Stimulated activated naive B cell treated with anti-CD40 and anti-IgM and Interleukin-4, amounts not matched to agents 10 μg/mL and 1 μg/mL and 100 μg/mL, for 72 hours (primary cell): ENCODE data around the gene DTX3.

ENCODE experiments used
- ATAC-seq, 2 donors: fragments of 150-1000 bp; cut with Tn5 transposase; replicated peaks; 2 replicates each; pipeline ENCODE4 v1.10.0; 2021; ENCODE audit warnings: moderate library complexity in 1 of 2
- DNase-seq: peaks from one replicate; pipeline ENCODE4 v3.0.0; 2021
- H3K27ac Mint-ChIP-seq: one replicate; pipeline ENCODE4 v1.8.0; 2022; ENCODE audit warnings: mild to moderate bottlenecking, mixed read lengths
- H3K27me3 Mint-ChIP-seq, 2 donors: one replicate each; pipeline ENCODE4 v1.8.0; 2022; ENCODE audit warnings: mixed read lengths in 2 of 2
- H3K36me3 Mint-ChIP-seq, 2 donors: one replicate each; pipeline ENCODE4 v1.8.0; 2022; ENCODE audit warnings: mixed read lengths in 2 of 2, mild to moderate bottlenecking in 1 of 2
- H3K4me1 Mint-ChIP-seq, 2 donors: one replicate each; pipeline ENCODE4 v1.8.0; 2022; ENCODE audit warnings: mixed read lengths in 2 of 2, mild to moderate bottlenecking in 1 of 2
- H3K4me3 Mint-ChIP-seq, 2 donors: one replicate each; pipeline ENCODE4 v1.8.0; 2022; ENCODE audit warnings: mild to moderate bottlenecking in 2 of 2, mixed read lengths in 2 of 2, moderate library complexity in 1 of 2
- H3K9me3 Mint-ChIP-seq, 2 donors: one replicate each; pipeline ENCODE4 v1.8.0; 2022; ENCODE audit warnings: mixed read lengths in 2 of 2, mild to moderate bottlenecking in 1 of 2

The DTX3 gene

DNA sequence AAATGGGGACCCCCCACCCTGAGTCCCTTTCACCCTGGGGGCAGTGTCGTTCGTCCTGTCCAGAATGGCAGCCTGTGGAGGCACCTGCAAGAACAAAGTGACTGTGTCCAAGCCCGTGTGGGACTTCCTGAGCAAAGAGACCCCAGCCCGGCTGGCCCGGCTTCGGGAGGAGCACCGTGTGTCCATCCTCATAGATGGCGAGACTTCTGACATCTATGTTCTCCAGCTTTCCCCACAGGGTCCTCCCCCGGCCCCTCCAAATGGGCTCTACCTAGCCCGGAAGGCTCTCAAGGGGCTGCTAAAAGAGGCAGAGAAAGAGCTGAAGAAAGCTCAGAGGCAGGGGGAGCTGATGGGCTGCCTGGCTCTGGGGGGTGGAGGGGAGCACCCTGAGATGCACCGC lies 2.2 kb downstream of the DTX3 start:
- Mint-ChIP-seq H3K4me3 (no peak overlapping the region), H3K27ac (no peak overlapping the region), H3K4me1 (peaks cover 5 to 35% of the 10 kb centered on the region in 2 donors), H3K27me3 (peaks cover 57 to 63% of the 10 kb centered on the region in 2 donors), H3K36me3 (peaks cover 9 to 12% of the 10 kb centered on the region in 2 donors), H3K9me3 (no peaks in the 10 kb centered on the region)
- DNase-seq (no peak), ATAC-seq (no peak)

DNA sequence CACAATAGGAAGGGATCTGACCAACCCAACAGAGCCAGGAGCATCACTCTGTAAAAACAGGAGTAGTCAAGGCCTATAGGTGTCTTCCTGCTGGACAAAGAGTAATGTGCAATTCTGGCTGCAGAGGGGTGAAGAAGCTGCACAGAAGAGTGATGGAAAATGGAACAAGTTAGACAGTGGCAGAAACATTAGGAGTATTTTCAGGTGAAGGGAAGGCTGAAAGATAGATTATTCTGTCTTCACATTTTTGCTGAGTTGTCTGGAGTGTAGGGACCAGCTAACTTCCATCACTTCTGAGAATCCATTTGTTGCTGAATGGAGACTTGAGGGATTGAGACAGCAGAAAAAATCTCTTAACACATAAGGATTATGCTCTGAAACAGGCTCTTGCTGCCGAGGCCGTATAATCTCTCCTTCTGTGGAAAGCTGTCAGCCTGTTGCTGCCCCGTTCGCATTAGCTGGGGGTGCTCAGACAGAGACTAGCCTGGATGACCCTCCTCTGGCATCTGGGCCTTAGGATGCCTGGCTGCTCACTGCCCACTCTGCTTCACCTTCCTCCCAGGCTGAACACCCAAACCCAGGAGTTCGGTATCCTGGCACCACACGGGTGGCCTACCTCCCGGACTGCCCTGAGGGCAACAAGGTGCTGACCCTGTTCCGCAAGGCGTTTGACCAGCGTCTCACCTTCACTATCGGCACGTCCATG lies 3.5 kb downstream of the DTX3 start:
- no peak for ATAC-seq

DNA sequence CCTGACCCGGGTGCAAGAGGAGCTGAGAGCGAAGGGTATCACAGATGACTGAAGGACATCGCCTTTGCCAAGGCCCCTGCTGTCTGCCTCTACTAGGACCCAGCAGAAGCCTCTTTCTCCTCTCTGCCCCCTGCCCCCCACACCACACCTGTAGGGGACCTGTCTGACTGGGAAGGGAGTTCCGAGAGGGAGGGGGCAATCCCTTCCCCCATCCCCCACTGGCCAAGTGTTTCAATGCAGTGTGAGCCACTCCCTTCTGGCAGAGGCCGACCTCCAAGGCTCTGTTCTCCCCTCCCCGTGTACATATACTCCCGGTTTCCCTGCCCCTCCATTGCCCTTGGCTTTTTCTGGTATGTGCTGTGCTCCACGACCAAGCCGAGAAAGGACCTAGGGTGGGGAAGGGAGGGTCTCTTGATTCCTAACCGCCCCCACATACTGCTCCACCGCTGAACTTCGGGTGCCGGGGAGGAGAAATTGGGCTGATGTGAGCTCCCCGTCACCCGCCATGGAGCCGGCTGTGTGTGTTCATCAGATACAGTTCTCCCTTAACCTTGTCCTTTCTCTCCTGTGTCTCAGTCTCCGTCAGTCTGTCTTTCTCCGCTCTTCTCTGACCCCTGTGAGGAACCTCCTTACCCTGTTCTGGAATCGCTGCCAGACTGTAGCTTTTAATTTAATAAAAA lies 4.6 kb downstream of the DTX3 start:
- H3K36me3 Mint-ChIP-seq = no peaks in the 10 kb centered on the region
- ATAC-seq = no peak
- no peaks in the 10 kb centered on the region for H3K9me3 Mint-ChIP-seq
- DNase-seq = no peak
- no peak overlapping the region for H3K27ac Mint-ChIP-seq
- peaks cover 13 to 45% of the 10 kb centered on the region in 2 donors for H3K4me1 Mint-ChIP-seq
- H3K27me3 Mint-ChIP-seq = peaks cover 66 to 69% of the 10 kb centered on the region in 2 donors
- H3K4me3 Mint-ChIP-seq = no peak overlapping the region

More for the DNA sequence above, 3.5 kb downstream of the DTX3 start:
- no peak overlapping the region for H3K4me3 Mint-ChIP-seq
- H3K27me3 Mint-ChIP-seq = peaks cover 64 to 73% of the 10 kb centered on the region in 2 donors
- H3K27ac Mint-ChIP-seq = no peak overlapping the region
- H3K9me3 Mint-ChIP-seq = no peaks in the 10 kb centered on the region
- no peak for DNase-seq
- no peaks in the 10 kb centered on the region for H3K36me3 Mint-ChIP-seq
- peaks cover 6 to 42% of the 10 kb centered on the region in 2 donors for H3K4me1 Mint-ChIP-seq

DNA sequence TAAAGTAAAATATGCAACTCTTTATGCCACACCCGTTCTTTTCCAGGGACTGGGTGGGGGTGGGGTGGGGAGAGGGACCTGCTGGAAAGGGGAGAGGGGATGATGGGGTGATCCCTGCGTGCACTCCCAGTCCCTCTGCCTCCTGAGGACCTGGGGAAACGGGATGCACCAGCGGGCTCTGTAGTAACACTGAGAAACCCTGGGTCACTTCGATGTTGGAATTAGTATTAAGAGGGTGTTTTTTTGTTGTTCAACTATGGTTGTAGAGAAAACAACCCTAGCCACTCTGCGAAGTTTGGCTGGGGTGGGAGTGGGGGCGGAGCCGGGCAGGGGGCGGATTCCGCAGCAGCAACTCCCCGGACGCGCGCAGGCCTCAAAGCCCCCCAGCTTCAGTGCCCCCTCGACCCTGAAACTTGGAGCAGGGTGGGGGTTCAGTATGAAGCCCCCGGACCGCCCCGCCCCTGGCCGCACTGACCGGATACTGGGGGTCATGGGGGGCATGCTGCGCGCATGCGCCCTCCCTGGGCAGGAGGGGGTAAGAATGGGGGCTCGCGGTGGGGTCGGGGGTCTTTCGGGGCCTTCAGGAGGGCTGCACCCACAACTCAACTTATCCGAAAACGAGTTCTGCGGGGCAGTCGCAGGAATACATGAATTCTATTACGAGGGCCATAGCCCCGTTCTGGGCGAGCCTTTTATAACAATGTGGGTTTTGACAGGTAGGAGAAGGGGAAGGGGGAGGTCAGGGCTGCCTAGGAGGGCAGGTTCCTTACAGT lies 5.3 kb downstream of the DTX3 start:
- ATAC-seq (no peak), DNase-seq (no peak)
- Mint-ChIP-seq H3K4me1 (peaks cover 19 to 45% of the 10 kb centered on the region in 2 donors), H3K27me3 (peaks cover 62 to 65% of the 10 kb centered on the region in 2 donors), H3K9me3 (no peaks in the 10 kb centered on the region), H3K27ac (no peak overlapping the region), H3K4me3 (peak overlapping the region; percentile 76 to 81), H3K36me3 (no peaks in the 10 kb centered on the region)

DNA sequence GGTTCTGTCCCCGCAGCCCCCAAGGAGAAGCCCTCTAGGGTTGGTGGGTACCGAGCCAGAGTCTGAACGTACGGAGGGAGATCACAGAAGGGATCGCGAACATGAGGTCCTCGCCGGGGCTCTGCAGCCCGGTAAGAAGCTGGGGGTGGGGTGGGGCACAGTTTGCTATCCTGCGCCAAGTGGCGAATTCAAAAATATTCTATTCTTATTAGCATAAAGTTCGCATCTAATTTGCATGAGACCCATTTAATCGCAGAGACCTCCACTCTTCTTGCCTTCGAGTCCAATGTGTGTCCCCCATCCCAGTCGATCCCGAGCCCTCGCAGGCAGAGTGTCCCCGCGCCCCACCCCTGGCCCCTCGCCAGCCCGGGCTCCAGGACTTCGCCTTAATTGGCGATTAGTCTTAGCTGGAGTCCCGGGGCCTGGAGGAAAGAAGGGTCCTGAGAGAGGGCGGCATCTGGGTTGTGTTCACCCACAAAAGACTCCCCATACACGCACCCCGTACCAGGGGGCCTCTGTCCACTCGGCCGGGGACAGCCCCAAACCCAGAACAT lies 6.0 kb downstream of the DTX3 start:
- H3K27ac Mint-ChIP-seq = peak overlapping the region; percentile 56
- no peaks in the 10 kb centered on the region for H3K9me3 Mint-ChIP-seq
- ATAC-seq (no peak), DNase-seq (no peak)
- peak overlapping the region; percentile 76 to 81 for H3K4me3 Mint-ChIP-seq
- peaks cover 25 to 45% of the 10 kb centered on the region in 2 donors for H3K4me1 Mint-ChIP-seq
- H3K36me3 Mint-ChIP-seq = no peaks in the 10 kb centered on the region
- peaks cover 61 to 65% of the 10 kb centered on the region in 2 donors for H3K27me3 Mint-ChIP-seq

DNA sequence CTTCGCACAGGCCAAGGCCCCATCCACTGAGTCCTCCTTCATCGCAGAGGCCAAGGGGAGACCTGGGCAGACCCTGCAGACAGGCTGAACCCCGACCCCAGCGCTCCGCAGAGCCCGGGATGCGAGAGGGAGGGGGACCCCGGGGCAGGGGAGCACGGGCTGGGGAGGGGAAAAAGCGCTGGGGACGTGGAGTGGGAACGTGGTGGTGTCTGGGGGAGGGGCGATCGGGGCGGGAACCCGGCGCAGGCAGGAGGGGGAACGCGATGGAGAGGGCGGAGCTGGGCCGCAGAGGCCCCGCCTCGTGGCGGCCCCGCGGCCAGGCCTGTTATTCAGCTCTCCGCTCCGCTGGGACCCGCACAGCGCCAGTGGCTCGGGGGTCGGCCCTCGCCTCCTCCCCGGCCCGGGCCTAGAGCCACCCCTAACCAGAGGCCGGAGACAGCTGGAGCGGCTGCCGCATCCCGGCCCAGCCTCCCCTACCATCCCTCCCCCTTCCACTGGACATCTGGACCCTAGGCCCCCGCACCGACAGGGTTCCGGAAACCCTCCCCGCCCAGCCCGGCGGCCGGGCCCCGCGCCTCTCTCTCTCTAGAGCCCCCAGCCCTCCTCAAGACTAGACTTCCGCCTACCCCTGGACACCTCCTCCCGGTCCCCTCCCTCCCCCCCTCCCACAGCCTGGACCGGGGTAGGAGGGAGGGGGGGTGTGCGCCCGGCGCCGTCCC lies 6.6 kb downstream of the DTX3 start, which contains the start of gene ARHGEF25:
Gene ARHGEF25, plus strand, starts transcription at position 328 of the 719 bp plus-strand sequence. CDS start 460 bp downstream, outside the sequence.
- H3K36me3 Mint-ChIP-seq = no peaks in the 10 kb centered on the region
- no peaks in the 10 kb centered on the region for H3K9me3 Mint-ChIP-seq
- H3K4me3 Mint-ChIP-seq = peak within 1 kb of the TSS; percentile 76 to 81
- peak; percentile 28 to 38 for ATAC-seq
- no peak for DNase-seq
- H3K4me1 Mint-ChIP-seq = peaks cover 29 to 48% of the 10 kb centered on the region in 2 donors
- peaks cover 61 to 65% of the 10 kb centered on the region in 2 donors for H3K27me3 Mint-ChIP-seq
- H3K27ac Mint-ChIP-seq = peak within 1 kb of the TSS; percentile 56

DNA sequence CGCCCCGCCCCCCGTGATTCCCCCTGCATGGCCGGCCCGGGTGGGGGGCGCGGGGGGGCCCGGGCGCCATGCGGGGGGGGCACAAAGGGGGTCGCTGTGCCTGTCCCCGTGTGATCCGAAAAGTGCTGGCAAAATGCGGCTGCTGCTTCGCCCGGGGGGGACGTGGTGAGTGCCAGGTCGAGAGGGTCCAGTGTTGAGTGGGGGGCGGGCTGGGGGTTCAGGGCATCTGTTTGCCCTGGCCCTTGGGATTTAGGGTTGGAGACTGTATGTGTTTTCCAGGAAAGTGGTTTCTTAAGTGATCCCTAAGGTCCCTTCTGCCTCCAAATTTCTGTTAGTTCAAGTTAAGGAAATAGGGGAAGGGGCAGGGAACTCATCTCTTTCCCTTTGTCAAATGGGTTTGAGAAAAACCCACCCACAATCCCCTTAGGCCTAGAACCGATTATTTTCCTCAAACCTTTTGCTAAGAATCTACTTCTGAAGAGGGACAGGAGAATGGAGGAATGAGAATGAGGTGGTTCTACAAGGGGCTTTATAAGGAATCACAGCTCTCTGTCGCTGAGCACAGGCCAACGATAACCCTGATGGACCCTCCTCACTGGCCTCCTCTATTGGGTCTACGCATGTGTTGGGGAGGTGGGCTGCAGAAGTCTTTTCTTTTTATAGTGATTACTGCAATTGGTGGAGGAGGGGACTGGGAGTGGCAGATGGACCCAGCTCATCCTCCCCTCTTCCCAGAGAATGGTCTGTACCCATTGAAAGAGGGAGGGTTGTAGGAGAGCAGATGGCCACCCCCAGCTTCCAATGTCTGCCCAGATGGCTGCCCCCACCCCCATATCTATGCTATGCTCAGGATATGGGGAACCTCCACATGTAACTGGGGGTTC lies 7.4 kb downstream of the DTX3 start:
- Mint-ChIP-seq H3K36me3 (no peaks in the 10 kb centered on the region), H3K27ac (no peak overlapping the region), H3K4me1 (peaks cover 29 to 48% of the 10 kb centered on the region in 2 donors), H3K27me3 (peaks cover 64 to 67% of the 10 kb centered on the region in 2 donors), H3K9me3 (no peaks in the 10 kb centered on the region), H3K4me3 (peak overlapping the region in 1 of 2 donors; percentile 36)
- DNase-seq = no peak
- no peak for ATAC-seq

DNA sequence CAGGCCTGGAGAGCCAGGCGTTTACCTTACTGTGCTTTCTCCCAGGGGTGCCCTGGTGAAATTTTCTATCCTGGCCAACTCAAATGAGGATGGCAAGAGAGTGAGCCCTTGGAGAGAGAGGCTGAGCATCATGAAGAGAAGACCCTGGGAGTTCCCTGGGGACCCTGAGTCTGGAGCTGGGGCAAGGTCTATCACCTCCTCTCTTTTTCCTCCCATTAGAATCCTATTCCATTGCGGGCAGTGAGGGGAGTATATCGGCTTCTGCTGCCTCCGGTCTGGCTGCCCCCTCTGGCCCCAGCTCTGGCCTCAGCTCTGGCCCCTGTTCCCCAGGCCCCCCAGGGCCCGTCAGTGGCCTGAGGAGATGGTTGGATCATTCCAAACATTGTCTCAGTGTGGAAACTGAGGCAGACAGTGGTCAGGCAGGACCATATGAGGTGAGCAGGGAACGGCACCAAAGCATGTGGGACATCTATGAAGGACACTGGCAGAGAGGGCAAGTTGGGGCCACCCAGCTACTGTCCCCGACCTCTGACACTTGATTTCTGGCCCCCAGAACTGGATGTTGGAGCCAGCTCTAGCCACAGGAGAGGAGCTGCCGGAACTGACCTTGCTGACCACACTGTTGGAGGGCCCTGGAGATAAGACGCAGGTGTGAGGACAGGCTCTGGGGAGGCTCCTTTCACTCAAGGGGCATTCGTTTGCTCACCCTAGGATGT lies 8.2 kb downstream of the DTX3 start:
- ATAC-seq (no peak), DNase-seq (no peak)
- Mint-ChIP-seq H3K27ac (no peak overlapping the region), H3K9me3 (no peaks in the 10 kb centered on the region), H3K4me3 (no peak overlapping the region), H3K36me3 (no peaks in the 10 kb centered on the region), H3K4me1 (peaks cover 29 to 48% of the 10 kb centered on the region in 2 donors), H3K27me3 (peaks cover 72 to 75% of the 10 kb centered on the region in 2 donors)

DNA sequence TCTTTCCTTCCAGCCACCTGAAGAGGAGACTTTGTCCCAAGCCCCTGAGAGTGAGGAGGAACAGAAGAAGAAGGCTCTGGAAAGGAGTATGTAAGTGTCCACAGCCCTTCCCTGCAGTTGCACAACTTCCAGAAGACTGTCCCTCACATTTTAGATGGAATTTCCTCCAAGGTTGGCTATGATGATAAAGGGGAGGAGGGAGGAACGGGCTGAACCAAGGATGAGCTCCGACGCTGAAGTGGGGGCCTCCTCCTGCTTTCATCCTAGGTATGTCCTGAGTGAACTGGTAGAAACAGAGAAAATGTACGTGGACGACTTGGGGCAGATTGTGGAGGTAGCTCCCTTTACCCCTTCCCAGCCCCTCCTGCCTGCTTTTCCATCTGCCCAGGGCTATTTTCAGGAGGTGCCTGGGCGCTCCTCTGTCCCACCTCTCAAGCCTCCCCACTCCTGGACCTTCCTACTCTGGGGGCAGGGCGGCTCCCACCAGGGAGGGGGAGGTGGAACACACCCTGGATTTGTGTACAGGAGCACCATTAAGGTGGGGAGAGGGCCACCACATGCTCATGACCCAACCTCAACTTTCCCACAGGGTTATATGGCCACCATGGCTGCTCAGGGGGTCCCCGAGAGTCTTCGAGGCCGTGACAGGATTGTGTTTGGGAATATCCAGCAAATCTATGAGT lies 8.9 kb downstream of the DTX3 start:
- peaks cover 29 to 48% of the 10 kb centered on the region in 2 donors for H3K4me1 Mint-ChIP-seq
- peaks cover 74 to 78% of the 10 kb centered on the region in 2 donors for H3K27me3 Mint-ChIP-seq
- H3K27ac Mint-ChIP-seq = no peak overlapping the region
- DNase-seq = no peak
- no peaks in the 10 kb centered on the region for H3K36me3 Mint-ChIP-seq
- ATAC-seq = no peak
- no peaks in the 10 kb centered on the region for H3K9me3 Mint-ChIP-seq
- no peak overlapping the region for H3K4me3 Mint-ChIP-seq

DNA sequence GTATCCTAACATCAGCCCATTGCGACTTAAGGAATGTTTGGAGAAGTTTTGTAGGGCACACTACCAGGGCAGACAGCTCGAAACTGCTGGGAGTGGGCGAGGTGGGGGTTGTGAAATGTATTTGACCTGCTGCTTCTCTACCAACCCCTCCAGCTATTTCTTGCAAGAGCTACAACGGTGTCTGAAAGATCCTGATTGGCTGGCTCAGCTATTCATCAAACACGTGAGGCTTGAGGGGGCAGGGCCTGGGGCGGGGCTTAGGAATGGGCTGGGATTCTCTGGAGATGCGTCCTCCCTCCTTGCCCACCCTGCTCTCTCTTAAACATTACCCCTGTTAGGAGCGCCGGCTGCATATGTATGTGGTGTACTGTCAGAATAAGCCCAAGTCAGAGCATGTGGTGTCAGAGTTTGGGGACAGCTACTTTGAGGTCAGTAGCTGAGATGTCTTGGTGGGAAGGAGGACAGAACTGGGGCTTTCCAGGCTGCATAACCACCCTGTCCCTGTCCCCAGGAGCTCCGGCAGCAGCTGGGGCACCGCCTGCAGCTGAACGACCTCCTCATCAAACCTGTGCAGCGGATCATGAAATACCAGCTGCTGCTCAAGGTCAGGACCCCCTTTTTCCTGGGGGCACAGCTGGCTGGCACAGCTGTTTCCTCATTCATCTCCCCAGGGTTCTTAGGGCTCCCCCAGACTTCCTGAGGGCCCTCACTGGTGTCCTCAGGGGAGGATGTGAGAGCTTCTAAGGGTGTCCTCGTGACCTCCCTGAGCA lies 9.7 kb downstream of the DTX3 start:
- H3K27ac Mint-ChIP-seq = peak overlapping the region; percentile 47
- ATAC-seq (peak; percentile 78 to 81), DNase-seq (peak; percentile 51)
- H3K4me3 Mint-ChIP-seq = peak overlapping the region in 1 of 2 donors; percentile 39
- H3K9me3 Mint-ChIP-seq = no peaks in the 10 kb centered on the region
- peaks cover 73 to 78% of the 10 kb centered on the region in 2 donors for H3K27me3 Mint-ChIP-seq
- H3K36me3 Mint-ChIP-seq = no peaks in the 10 kb centered on the region
- H3K4me1 Mint-ChIP-seq = peaks cover 32 to 55% of the 10 kb centered on the region in 2 donors

DNA sequence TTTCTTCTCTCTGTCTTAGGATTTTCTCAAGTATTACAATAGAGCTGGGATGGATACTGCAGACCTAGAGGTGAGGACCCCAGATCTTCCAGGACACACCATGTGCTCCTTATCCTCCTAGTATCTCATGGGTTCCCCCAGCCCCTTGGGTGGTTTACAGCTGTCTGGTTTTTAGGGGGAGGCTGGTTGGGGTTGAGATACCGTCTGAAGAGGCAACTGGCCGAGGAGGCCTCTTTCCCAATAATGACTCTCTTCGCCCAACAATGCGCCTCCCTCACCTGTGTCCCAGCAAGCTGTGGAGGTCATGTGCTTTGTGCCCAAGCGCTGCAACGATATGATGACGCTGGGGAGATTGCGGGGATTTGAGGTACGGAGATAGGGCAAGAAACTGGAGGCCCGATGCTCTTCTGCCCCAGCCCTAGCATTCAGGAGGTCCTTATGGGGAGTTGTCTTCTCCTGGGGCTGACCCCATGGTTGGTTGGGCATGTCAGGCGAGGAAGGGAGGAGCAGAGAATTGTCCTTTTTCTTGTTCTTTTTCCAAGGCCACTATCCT lies 10.4 kb downstream of the DTX3 start:
- Mint-ChIP-seq H3K4me3 (peak overlapping the region; percentile 25 to 34), H3K36me3 (no peaks in the 10 kb centered on the region), H3K9me3 (no peaks in the 10 kb centered on the region), H3K4me1 (peaks cover 32 to 59% of the 10 kb centered on the region in 2 donors), H3K27me3 (peaks cover 68 to 78% of the 10 kb centered on the region in 2 donors), H3K27ac (peak overlapping the region; percentile 47)
- ATAC-seq (peak; percentile 4 to 8), DNase-seq (no peak)
